SHP77 treated with DMSO at 0.1 percent for 48 hours (cell line): ENCODE data around the gene XYLB.
"Not testable (repeated sequence)": the region's sequence is repeated elsewhere in the genome, so short reads cannot be mapped to it uniquely, and the experiment has no call there.

ENCODE experiments used
- DNase-seq: peaks from one replicate; lab custom pipeline; 2025; lab: John Stamatoyannopoulos, UW

Gene XYLB

DNA sequence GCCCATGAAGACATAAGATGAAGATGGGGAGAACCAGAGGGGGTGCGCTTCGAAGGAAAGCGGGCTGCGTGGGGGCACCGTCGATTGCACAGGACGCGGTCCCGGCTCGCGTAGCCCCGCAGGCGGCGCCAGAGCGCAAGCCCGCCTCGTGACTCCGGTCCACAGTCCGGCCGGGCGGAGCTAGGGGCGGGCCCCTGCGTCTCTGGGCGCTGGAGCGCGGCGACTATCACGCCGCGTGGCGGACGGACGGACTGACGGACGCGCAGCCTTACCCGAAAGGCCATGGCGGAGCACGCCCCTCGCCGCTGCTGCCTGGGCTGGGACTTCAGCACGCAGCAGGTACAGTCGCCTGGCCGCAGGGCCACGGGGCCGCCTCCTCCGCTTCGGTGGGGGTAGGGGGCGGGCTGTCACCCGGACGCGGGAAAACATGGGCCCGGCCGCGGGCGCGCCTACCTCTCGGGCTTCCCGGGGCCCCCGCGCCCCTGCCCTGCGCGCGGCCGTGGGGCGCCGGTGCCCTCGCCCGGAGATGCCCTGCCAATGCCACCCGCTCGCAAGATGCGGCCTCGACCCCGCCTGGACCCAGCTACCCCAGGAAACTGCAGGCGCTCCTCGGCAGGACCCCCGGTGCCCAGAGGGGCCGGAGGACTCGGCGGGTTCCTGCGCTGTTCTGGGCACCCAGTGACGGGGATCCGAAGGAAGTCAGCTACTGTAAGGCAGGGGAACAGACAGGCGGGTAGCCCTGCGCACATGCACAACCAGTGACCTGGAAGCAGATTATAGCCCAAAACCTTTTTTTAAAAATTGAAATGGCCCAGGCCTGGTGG, at the start of gene XYLB:
TSS of gene XYLB (plus strand) at position 199 of the 824 bp plus-strand sequence. CDS start at position 283, 84 bp downstream.
- DNase-seq, result peak; percentile 19

DNA sequence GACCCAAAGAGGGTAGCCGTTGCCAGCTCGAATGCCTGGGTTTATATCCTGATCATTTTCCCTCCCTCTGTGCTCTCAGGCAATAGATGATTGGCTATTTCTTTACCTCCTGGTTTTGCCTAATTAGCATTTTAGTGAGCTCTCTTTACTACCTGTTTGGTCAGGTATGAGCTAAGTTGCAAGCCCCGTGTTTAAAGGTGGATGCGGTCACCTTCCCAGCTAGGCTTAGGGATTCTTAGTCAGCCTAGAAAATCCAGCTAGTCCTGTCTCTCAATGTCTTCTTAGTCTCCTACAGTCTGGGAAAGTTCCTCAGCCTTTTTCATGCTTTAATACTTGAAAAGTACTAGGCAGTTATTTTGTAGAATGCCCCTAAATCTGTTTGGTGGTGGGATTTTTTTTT, 49.5 kb upstream of the XYLB start:
- DNase-seq, result not testable (repeated sequence)

DNA sequence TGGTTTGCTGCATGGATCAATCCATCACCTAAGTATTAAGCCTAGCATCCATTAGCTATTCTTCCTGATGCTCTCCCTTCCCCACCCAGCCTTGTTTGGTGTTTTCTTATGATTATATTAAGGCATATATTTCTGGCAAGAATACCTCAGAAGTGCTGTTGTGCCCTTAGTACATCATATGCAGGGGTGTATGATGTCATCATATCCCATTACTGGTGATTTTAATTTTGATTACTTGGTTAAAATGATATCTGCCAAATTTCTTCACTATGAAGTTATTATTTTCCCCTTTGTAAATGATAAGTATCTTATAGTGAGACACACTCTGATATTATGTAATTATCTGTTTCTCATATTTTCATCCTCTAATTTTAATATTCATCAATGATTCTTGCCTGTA, 49.0 kb upstream of the XYLB start:
- no peak for DNase-seq

DNA sequence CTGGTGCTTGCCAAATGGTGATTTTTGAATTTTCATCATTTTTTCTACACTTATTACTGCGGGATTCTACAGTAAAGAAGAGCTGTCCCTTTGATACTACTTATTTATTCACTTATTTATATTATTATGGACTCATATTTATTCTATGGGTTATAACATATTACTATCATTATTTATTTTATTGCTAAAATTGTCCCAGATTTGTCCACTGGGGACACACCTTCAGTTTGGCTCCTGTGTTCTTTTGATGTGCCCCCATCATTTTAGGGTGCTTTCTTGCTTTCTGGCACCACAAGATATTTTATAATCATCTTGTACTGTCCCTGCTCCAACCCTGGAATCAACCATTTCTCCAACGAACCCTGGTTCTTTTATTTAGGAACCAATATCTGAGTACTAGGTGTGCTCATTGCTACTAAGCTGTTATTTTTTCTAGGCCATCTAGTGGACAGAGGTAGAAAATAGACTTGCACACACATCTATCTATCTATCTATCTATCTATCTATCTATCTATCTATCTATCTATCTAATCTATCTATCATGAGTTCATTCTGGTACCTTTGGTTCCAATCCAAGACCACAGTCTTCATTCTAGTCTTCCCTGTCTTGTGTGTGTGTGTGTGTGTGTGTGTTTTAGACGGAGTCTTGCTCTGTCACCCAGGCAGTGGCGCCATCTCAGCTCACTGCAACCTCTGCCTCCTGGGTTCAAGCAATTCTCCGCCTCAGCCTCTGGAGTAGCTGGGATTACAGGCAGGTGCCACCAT, 48.5 kb upstream of the XYLB start:
- no peak for DNase-seq

DNA sequence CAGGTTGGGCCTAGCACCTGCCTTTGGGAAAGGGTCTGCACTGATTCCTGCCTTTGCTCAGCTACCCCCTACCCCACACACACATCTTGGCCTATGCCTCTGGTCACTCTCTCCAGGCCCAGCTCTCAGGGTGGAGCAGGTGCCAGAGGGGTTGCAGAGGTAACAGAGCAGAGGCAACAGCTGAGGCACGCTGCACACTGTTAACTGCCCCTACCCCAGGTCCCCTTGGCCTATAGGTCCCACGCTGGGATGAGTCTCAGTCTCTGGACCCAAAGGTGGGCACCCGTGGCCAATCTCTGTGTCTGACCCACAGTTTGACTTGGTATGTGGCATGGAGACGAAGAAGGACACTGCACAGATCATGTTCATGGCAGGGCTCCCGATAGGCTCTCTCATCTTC, 39.6 kb upstream of the XYLB start:
- DNase-seq, result no peak

DNA sequence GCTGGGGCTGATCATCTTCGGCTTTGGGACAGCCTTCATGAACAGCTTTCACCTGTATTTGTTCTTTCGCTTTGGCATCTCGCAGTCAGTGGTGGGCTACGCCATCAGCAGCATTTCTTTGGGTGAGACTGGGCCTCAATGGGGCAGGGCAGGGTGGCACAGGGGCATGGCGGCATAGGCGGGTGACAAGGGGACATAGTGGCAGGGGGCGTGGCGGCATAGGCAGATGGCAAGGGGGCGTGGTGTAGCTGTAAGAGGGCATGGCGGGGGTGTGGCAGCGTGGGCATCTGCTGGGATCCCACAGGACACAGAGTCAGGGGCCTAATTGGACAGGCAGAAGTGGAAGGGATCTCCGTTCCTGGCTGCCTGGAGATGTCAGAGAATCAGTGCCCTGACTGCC, 39.0 kb upstream of the XYLB start:
- DNase-seq, result no peak

DNA sequence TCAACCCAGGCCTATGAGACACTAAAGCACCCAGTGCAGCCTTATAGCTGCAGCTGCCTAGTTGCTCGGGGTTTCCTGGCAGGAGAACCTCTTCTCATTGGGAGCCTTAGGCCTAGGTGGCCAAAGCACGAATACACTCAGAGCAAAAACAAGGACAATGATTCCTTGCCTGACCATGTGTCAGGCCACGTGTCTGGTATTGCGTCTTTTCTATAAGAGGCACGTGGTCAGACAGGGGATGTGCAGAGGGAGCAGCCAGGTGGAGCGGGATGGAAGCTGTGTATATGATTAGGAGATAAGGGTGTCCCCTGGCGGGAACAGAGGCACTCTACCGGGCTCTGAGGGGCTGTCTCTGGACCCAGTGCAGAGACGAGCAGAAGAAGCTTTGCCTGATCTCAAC, 38.1 kb upstream of the XYLB start:
- DNase-seq, result no peak

DNA sequence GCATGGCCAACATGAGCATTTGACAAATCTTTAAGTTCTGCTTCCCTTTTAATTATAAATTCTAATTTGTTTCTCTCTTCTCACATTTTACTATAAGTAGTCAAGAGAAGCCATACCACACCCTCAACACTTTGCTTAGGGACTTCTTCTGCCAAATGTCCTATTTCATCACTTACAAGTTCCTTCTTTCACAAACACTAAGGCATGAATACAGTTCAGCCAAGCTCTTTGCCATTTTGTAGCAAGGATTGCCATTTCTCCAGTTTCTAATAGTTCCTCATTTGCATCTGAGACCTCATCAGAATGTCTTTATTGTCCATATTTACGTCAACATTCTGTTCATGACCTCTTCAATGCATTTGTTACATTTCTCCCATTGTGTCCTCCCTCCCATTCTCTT, 35.1 kb upstream of the XYLB start:
- DNase-seq, result no peak

DNA sequence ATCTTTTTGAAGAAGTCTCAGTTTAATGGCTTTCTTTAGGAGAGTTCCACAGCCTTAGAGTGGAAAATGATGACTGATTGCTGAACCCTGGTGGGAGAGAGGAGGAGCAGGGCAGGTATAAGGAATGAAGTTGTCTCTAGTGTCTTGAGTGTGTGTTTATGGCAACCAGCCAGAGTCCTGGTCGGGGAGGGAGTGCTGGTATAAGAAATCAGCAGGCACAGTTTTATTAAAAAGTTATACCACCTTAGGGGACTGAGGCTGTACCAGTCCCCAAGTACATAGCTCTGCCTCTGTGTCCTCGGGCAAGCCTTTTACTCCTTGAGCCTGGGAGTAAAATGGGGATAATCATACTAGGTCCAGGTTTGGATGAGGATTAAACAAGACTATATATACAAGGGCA, 34.6 kb upstream of the XYLB start:
- DNase-seq, result no peak

DNA sequence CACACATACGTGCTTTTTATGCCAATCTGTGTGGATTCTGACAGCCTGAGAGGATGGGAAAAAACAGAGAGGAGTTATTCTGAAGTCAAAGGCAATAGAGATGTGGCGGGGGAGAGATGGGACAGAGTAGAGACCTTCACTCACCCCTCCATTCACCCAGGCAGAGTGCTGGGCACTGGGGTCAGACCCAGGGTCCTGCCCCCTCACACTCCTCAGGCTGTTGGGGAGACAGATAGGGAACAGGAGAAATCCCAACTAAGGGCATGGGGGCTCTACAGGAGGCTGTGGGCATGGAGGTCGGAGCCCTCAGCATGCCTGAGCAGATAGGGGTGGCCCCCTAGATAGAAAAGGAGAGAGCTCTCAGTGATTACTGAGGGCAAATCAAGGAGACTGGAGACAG, 34.2 kb upstream of the XYLB start:
- no peak for DNase-seq

DNA sequence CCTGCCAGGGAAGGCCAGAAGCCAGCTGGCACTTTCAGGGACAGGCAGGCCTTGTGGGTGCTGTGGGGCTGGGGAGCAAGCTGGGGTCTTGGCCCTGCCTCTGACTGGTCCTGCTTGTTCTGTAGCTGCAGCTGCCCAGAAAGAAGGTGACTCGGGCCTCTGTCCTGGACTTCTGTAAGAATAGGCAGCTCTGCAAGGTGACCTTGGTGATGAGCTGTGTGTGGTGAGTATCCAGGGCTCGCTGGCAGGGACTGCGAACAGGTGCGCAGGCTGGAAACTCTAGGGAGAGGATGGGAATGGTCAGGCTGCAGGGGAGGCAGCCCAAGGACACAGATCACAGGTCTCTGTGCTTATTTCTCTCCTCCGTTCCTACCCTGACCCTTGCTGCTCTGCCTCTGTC, 33.3 kb upstream of the XYLB start:
- no peak for DNase-seq

DNA sequence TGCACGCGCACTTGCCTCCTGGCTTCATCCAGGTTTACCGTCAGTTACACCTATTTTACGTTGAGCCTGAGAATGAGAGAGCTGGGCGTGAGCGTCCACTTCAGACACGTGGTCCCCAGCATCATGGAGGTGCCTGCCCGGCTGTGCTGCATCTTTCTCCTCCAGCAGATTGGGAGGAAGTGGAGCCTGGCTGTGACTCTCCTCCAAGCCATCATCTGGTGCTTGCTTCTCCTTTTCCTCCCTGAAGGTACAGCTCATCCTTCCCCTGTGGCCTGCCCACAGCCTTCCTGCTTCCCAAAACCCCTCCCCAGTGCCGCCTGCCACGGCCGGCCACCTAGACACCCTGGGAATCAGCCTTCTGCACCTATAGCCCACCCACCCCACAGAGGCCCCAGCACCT, 32.9 kb upstream of the XYLB start:
- no peak for DNase-seq

DNA sequence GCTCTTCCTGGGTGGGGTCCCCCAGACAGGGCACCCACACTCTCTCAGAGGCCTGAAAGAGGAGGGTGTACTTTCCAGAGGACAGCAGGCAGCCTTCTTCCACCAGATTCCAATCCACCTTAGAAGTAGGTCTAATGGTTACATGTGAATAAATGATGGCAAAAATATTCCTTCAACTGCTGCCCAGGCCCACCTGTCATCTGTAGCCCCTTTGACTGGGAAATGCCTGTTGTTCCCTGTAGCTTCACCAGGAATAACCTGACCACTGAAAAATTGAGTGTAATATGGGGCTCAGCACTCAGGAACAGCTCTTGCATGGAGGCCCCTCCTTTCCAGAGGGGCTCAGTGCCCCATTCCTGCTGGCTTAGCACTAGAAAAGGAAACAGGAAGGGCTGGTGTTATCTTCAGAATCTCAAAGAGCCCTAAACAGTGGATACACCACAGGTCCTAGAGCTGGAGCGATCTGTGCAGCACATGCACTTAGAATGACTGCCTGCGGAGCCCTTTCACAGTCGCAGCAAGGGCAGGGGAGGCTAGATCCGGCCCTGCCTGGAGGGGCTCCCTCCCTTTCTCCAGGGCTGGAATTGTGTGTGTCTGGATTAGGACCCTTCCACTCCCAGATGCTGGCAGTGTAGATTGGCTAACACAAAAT, 32.3 kb upstream of the XYLB start:
- DNase-seq, result no peak

DNA sequence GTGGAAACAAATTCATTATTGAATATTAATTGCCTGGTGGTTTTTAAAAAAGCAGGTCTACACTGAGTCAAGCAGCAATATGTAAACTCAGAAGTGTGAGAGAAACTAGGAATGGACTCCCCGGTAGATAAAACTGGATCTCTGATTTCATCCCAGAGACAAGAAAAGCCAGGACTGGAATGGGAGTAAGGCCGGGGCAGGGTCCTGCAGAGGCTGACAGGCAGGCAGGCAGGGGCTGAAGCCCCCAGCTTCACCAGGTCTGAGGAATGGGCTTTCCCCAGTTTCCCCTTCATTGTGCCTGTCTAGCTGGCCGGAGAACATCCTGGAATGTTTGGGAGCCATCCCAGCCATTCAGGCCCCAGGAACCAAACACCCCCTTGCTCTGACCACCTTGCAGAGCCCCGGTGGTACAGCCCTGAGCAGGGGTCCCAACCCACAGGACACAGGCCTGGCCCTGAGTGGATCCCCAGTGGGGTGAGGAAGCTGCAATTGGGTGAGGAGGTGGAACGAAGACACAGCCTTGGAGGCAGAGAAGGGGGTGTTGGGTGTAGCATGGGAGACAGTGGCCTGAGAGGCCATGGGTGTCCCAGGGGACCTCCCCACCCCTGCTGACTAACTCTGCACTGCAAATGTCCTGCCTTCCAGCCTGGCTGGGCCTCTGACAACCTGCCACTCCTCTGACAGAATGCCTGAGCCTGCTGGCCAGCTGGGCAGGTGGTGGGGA, 31.7 kb upstream of the XYLB start:
- DNase-seq, result no peak

DNA sequence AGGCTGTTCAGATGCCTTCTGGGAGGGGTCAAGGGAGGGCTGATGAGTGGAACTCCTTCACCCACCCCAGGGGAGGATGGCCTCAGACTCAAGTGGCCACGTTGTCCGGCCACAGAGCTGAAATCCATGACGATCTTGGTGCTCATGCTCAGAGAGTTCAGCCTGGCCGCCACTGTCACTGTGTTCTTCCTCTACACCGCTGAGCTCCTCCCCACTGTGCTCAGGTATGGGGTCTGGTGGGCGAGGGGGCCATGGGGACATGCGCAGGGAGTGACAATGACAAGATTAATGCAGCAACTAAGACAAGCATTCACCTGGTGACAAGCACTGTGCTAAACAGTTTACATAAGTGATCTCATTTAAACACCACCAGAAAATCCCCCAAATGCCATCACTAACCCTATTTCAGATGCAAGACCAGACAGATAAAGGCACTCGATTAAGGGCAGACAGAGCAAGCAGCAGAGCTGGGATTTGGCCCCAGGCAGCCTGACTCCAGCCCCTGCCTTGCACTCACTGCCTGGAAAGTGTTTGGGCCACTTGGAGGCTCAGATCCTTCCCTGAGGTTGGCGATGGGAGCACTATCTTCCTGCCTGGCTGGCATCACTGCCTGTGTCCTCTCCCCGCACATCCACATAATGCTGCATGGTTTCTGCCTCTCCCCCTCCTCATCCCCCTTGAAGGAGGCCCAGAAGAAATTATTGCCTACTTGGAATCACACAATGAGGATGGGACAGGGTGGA, 30.9 kb upstream of the XYLB start:
- no peak for DNase-seq

DNA sequence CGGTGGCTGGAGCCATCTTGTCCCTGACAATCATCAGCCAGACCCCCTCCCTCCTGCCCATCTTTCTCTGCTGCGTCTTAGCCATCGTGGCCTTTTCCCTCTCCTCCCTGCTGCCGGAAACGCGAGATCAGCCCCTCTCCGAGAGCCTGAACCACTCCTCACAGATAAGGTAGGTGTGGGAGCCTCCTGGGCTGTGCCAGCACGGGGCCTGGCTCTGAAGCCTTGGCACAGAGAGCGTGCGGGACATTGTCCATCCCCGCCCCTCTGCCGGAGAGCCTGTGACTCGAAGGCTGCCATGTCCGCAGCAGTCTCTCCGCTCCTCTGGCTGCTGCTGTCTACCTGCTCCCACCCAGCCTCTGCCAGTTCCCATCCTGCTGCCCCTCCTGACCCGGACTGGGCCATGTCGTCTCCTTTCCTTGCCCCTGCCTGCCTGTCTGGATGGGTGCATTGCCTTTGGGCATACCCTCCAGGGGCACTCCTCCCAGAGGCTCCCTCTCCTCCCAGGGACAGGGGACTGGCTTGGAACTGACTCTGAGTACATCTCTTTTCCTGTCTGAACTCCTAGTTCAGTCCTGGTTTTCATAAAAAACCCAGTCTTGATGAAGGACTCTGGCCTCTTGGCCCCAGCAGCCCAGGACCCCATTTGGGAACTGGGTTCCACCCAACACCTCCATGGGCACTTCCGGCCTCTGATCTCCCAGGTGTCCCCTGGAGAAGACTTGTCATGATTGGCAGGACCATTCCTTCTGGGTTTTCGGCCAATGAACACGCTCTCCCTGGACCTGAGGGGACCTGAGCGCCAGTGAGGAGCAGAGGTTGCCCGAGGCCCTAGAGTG, 30.0 kb upstream of the XYLB start:
- no peak for DNase-seq

DNA sequence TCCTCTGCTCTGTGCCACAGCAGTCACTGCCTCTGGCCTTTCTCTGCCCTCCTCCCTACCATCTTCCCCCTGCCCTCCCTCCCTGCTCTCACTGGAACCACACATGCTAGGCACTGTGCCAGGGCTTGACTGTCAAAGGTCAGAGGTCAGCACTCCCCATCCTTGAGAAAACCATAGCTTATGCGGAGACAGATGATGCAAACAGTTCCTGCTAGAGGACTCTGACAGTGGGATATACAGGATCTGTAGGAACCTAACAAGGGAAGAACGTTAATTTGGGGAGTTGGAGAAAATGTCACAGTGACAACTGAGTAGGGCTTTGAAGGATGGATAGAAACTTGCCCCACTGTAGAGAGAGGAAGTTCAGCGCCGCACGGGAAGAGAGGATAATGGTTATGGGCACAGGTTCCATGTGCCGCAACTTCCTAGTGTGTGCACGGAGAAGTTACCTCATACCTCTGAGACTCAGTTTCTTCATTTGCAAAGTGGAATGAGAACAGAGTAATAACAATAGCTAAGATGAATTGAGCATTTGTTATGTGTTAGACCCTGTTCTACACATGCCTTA, 29.3 kb upstream of the XYLB start:
- DNase-seq, result no peak

DNA sequence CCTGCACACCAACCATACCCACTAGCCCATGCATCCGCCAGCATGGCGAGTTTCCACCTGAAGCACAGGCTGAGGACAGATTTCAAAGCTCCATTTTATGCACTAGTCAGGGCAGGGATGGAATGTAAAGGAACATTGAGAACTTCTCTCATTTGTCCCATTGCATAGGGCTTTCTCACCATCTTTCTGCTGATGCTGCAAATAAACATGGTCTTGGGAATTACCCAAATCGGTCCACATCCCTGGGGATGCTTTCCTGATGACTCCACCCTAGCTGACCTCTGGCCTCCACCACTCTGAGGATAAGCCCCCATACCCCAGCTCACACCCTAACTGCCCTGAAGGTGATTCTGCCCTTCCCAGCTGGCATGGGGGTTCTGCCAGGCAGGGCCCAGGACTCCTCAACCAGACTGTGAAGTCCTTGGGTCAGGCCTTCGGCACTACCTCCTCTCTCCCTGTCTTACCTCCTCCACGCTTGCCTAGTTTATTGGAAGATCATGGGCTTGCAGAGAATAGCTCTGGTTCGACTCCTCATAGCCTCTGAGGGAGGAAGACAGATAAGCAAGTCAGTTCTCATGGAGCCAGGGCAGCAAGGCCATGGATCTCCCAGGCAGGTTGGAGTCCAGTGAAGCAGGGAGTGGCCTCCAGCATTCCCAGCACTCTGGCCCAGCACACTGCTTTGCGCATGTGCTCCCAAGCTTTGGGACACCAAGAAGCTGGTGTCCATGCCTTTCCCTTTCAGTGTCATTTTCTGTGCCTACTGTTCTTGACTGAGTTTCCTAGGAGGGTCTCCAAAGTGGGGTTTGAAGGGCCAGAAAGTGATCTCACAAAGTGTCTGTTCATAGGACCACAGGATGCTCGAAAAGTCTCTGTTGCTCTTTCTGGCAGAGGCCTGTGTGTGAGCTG, 27.6 kb upstream of the XYLB start:
- DNase-seq, result no peak

DNA sequence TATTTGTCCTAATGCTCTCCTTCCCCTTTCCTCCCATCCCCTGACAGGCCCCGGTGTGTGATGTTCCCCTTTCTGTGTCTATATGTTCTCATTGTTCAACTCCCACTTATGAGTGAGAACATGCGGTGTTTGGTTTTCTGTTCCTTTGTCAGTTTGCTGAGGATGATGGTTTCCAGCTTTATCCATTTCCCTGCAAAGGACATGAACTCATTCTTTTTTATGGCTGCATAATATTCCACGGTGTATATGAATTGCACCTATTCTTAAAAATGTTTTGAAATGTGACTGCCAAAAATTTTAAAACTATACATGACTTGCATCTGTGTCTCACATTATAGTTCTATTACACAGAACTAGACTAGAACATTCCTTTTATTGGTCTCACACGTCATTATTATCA, 25.9 kb upstream of the XYLB start:
- DNase-seq, result not testable (repeated sequence)
